KG1 (cell line): Measurements from ENCODE around the gene EIF2B5.
"Not testable (repeated sequence)": the region's sequence is repeated elsewhere in the genome, so short reads cannot be mapped to it uniquely, and the experiment has no call there.

Source experiments
- DNase-seq: peaks from one replicate; lab custom pipeline; 2025; lab: John Stamatoyannopoulos, UW

Gene EIF2B5

GRCh38 chr3:184145751-184146270 is 10.7 kb downstream of the EIF2B5 start:
- no peak for DNase-seq

- DNase-seq, result no peak
Measured at GRCh38 chr3:184148076-184148475, 12.9 kb downstream of the EIF2B5 start.

- DNase-seq, result no peak
Measured at GRCh38 chr3:184149123-184149522, 14.0 kb downstream of the EIF2B5 start.

GRCh38 chr3:184149770-184150169 is 14.6 kb downstream of the EIF2B5 start:
- not testable (repeated sequence) for DNase-seq

- DNase-seq, result peak; percentile 19
Measured at GRCh38 chr3:184154885-184155643, 19.9 kb downstream of the EIF2B5 start, which contains the start of gene DVL3. Gene DVL3 (plus strand): TSS chr3:184155377. CDS start chr3:184155636, 259 bp downstream.

GRCh38 chr3:184155644-184156521 is 20.7 kb downstream of the EIF2B5 start:
- no peak for DNase-seq

- no peak for DNase-seq
Measured at GRCh38 chr3:184156522-184156955, 21.4 kb downstream of the EIF2B5 start.

- DNase-seq, result no peak
Measured at GRCh38 chr3:184157206-184157605, 22.0 kb downstream of the EIF2B5 start.

- no peak for DNase-seq
Measured at GRCh38 chr3:184158404-184158803, 23.2 kb downstream of the EIF2B5 start.

GRCh38 chr3:184160456-184160855 is 25.3 kb downstream of the EIF2B5 start:
- DNase-seq, result peak; percentile 14

GRCh38 chr3:184162571-184163070 is 27.5 kb downstream of the EIF2B5 start:
- not testable (repeated sequence) for DNase-seq

GRCh38 chr3:184164648-184165330 is 29.6 kb downstream of the EIF2B5 start:
- no peak for DNase-seq

GRCh38 chr3:184165543-184165942 is 30.4 kb downstream of the EIF2B5 start:
- DNase-seq, result no peak

GRCh38 chr3:184166671-184167070 is 31.5 kb downstream of the EIF2B5 start:
- DNase-seq, result no peak

GRCh38 chr3:184167786-184168185 is 32.6 kb downstream of the EIF2B5 start:
- DNase-seq, result no peak

- no peak for DNase-seq
Measured at GRCh38 chr3:184168363-184169120, 33.4 kb downstream of the EIF2B5 start.

GRCh38 chr3:184169896-184170875 is 35.0 kb downstream of the EIF2B5 start:
- no peak for DNase-seq

- DNase-seq, result no peak
Measured at GRCh38 chr3:184171562-184171961, 36.4 kb downstream of the EIF2B5 start.

GRCh38 chr3:184172681-184173373 is 37.7 kb downstream of the EIF2B5 start:
- DNase-seq, result no peak
